ENCODE results near the gene EME2.

Gene EME2

DNA sequence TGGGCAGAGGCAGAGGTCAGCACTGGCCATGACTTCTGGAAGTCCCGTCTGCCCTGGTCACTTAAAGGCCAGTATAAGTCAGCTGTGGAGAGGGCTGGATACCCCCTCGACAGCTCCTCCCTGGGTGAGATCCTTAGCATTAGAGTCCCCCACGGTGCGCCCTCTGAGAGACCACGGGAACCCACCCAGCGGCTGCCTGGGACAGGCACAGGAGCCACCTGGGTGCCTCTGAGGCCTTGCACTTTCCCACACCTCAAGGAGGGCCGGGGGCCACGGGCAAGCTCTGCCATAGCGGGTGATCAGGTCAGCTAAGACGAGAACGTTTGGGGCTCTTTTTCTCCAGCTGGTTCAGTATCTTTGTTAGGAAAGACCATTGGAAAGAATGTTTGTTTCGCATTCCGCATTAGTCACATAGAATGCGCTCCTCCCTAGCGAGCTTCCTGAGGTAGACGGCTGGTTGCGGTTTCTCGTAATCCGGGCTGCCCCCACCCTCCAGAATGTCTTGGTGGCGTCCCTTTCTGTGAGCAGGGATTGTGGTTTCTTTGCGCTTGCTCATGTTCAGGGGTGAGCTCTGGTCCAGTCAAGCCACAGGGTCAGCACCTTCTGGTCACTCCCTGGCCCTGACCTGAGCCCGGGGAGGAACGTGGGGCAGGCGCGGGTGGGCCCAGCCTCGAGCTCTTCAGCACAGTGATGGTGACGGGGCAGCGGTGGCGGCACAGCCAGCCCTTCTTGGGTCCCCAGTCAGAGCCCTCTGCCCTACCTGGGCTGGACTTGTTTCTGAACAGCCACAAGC, 26.5 kb upstream of the EME2 start:
- no peak for DNase-seq (ENCODE audit: low read depth)

DNA sequence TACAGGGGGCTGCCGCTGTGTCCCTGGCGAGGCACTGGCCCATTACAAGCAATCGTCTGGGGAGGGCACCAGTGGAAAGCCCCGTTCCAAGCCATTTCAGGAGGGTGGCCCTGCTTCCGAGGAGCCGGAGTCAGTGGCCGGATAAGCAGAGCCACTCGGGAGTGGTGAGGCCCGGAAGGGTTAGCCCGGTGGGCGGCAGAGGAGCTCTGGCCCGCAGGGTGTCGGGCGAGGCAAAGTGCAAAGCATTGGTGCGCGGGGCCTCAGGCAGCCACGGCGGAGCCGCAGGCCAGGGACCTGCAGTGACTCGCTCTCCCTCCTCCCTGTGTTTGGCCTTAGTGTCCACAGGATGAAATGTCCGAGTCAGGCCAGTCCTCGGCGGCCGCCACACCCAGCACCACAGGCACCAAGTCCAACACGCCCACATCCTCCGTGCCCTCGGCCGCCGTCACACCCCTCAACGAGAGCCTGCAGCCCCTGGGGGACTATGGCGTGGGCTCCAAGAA, 25.9 kb upstream of the EME2 start:
- DNase-seq (ENCODE audit: low read depth): no peak

- no peak for DNase-seq (ENCODE audit: low read depth)
Observed at GRCh38 chr16:1747934-1748333, 24.7 kb upstream of the EME2 start.

DNA sequence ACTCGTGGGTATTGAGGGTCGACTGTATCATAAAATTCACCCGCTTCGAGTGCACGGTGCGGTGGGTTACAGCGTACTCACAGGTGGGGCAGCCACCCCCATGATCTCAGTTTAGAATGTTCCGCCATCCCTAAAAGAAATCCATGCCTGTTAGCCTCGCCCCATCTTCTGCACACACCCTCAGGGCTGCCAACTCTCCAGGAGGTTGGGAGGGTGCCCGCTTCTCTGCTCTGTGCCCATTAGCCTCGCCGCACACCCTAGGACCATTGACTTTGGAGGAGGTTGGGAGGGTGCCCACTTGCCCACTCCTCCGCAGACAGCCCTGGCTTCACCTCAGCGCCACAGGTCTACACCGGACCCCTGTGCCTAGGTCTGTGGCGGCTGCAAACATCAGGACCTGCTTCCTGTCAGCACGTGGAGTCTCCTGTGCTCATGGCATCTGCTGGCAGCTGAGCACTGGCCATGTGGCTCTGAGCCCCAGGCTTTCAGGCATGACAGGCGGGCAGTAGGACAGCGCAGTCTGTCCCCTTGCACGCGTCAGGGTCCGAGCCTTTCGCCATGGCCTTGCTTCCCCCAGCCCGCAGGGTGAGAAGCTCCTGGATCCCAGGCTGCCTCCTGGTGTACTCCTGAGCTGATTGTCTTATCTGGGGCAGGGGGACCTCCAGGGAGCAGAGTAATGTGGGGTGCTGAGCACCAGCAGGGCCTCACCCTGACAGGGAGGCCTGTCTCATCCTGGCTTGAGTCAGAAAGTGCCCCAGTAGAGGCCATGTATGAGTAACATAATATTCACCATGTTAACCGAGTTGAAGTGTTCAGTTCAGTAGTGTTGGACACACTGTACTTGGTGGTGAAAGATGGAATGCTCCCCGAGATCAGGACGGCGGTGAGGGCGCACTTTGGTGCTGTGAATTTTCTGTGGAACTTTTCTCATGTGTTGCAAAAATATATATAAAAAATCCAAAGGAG, 23.2 kb upstream of the EME2 start:
- DNase-seq (ENCODE audit: low read depth): no peak

DNA sequence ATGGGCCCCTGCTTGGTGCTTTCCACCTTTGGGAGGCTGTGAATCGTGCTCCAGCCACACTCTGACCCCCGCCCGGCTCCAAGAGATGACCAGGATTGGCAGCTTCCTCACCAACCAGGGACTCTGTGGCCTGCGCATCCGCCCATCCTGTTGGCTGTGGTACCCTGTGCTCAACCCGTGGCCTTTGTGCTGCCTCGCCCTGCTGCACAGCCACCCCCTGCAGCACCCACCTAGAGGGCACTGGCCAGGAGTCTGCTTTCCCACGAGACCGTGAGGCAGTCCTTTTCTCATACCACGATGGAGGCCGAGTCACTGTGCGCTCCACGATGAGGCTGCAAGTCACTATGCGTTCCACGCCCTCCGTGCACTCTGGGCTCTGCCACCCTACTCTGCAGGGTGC, 20.7 kb upstream of the EME2 start:
- no peak for DNase-seq (ENCODE audit: low read depth)

GRCh38 chr16:1752853-1753252, 19.8 kb upstream of the EME2 start:
- DNase-seq (ENCODE audit: low read depth): no peak

DNA sequence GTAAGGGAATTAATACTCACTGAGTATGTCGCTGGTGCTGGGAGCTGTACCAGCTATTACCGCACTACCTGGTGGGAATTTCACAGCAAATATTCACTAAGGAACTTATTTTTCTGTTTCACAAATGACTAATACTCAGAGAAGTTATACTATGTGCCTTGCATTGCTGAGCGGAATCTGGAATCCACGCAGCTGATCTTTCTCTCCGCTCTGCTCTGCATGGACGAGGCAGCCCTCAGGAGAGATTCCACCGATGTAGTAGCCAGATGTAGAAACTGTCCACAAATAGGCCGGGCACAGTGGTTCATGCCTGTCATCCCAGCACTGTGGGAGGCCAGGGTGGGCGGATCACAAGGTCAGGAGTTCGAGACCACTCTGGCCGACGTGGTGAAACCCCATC, 18.4 kb upstream of the EME2 start:
- DNase-seq (ENCODE audit: low read depth): no peak

DNA sequence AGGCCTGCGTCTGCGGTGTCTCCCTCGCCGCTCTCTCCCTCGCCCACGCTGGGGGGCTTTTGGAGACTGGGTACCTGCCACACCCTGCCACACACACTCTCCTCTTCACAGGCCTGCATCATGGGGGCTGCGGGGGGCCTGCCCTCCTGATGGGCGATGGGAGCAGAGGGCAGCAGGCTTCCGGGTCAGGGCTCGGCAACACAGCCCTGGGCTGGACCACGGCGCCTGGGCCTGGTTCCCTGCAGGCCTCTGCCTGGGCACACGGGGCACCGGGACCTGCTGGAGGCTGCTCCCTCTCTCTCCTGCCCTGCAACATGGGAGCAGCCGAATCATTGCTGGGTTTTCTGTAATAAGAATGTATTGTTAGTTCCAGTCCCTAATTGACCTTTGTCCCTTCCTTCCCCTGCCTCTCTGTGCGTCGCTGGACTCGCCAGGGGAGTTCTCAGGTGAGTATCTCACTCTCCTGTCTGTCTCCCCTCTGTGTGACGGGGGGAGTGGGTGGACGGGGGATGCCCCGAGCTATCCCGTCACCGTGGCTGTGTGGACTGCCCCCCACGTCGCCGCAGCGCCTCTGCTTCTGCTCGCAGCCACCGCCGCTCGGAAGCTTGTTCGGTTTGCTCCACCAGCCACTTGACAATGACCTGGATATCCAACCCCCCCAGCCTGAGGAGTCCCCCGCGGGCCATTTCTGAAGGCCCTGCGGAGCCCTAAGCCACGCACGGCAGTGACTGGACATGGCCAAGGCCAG, 14.7 kb upstream of the EME2 start:
- DNase-seq (ENCODE audit: low read depth): no peak

DNA sequence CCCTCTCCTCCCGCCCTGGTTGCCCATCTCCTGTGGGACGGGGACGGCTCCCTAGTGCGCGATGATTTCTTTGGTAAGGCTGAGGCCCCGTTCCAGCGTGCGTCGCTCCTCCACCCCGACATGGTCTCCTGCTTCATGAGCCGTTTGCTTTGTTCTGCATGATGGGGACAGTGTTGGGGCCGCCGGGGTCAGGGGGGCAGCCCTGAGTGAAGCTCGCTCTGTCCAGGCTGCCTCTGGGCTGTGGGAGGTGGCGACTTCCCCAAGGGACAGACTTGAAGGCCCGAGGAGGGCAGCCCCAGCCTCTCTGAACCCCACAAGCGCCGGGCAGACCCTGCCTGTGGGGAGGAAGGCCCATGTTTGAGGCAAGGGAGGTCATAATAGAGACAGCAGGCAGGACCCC, 13.7 kb upstream of the EME2 start:
- no peak for DNase-seq (ENCODE audit: low read depth)

DNA sequence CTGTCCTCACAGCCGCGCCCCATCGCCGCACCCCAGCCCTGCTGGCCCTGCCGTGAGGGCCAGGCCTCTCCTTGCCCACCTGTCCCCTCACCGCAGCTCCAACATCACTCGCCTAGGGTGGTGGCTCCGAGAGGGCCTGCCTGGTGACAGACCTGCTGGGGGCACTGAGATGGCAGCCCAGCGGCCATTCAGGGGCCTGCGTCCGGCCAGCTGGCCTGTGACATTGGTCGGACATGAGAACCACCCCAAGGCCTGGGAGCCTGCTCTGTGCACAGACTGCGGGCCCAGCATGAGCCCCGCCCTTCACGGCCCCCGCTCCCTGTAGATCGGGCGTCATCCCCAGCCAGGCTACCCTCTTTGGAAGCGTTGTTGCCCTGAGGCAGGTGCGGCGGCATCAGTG, 13.1 kb upstream of the EME2 start:
- DNase-seq (ENCODE audit: low read depth): no peak

- no peak for DNase-seq (ENCODE audit: low read depth)
Observed at GRCh38 chr16:1760911-1761310, 11.7 kb upstream of the EME2 start.

DNA sequence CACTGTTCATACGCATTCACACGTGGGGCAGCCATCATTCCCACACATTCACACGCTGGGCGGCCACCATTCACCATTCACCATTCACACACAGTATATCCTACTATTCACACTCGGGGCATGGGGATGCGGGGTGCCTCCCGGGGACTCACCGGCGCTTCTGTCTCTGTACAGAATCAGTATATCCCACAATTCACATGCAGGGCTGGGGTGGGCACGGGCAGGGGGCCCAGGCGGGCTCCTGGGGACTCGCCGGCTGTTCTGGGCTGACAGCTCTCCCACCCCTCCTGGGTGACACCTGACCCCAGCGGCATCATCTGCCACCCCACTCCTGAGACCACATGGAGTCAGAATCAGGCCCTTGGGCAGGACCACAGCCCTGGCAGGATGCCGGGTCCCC, 10.9 kb upstream of the EME2 start:
- DNase-seq (ENCODE audit: low read depth): no peak

DNA sequence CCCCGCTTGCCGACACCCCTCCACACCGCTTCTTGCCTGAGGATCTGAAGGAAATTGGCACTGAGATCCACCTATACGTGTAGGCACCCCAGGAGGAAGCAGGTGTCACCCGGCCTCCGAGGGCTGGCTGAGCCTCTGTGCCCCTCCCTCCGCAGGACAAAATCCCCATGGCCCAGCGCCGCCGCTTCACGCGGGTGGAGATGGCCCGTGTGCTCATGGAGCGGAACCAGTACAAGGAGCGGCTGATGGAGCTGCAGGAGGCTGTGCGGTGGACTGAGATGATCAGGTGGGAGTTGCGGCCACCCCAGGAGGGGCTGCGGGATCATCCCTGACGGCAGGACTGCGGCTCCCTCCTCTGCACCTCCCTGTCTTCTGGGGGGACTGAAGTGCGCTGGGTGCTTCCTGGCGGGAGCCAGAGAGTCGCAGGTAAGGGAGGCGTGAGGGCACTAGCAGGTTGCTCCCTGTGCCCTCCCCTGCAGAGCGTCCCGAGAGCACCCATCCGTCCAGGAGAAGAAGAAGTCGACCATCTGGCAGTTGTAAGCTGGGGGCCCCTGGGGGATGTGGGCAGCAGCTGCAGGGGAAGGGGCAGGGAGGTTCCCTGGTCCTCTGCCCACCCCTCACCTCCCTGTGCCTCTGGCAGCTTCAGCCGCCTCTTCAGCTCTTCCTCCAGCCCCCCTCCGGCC, 10.3 kb upstream of the EME2 start:
- no peak for DNase-seq (ENCODE audit: low read depth)

DNA sequence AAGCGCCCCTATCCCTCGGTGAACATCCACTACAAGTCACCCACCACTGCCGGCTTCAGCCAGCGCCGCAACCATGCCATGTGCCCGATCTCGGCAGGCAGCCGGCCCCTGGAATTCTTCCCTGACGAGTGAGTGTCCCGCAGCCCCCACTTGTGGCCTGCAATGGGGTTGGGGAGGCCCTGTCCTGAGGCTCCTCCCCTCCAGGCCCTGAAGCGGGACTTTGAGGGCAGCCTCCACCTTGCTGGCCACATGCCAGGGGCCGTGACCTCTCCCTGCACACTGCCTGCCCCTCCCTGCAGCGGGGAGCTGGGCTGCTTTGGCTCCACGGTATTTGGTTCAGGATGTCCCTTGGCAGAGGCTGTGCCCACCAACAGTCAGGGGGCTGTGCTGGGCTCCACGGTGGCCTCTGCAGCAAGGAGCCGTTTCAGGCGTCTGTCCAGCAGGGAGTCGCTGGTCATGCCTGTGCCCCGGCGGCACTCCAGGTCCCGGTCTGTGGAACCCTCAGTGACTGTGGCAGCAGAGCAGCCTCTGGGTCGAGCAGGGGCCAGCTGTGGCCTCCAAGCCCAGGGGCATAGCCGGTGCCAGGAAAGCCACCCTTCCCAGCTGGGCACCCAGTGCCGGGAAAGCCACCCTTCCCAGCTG, 9.6 kb upstream of the EME2 start:
- no peak for DNase-seq (ENCODE audit: low read depth)

GRCh38 chr16:1763521-1764511, 8.8 kb upstream of the EME2 start:
- DNase-seq (ENCODE audit: low read depth): no peak

DNA sequence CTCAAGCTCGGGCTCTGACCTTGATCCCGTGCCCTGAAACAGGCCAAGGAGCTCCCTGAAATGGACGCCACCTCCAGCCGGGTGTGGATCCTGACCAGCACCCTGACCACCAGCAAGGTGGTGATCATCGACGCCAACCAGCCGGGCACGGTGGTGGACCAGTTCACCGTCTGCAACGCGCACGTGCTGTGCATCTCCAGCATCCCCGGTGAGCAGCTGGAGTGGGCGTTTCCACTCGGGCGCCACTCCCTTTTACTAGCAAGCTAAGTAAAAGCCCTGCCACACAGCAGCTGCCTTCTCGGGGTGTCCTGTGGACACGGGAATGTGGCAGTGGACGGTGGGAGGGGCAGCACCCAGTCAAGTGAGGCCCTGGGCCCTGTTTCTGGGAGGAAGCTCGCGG, 7.6 kb upstream of the EME2 start:
- no peak for DNase-seq (ENCODE audit: low read depth)

DNA sequence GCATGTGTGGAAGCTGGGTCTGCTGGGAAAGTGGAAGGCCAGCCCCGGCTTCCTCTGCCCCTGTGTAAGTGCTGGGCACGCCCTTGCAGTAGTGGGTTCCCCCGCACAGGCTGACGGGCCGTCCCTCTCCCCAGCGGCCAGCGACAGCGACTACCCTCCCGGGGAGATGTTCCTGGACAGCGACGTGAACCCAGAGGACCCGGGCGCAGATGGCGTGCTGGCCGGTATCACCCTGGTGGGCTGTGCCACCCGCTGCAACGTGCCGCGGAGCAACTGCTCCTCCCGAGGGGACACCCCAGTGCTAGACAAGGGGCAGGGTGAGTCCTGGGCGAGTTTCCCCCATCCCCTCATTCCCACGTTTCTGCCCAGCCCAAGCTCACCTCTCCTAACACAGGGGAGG, 6.8 kb upstream of the EME2 start:
- DNase-seq (ENCODE audit: low read depth): no peak

GRCh38 chr16:1766231-1766630, 6.4 kb upstream of the EME2 start:
- DNase-seq (ENCODE audit: low read depth): no peak

DNA sequence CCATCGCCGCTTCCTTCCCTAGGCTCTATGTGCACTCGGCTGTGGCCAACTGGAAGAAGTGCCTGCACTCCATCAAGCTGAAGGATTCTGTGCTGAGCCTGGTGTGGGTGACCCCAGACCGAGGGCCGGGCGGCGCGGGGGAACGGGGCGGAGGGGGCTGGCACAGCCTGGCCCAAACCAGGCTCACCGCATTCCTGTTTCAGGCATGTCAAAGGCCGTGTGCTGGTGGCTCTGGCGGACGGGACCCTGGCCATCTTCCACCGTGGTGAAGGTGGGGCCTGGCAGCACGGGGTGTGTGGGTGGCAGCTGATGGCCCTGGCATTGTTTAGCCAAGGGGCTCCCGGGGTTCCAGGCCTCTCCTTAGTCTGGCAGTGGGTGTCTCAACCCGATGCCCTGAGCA, 5.9 kb upstream of the EME2 start:
- no peak for DNase-seq (ENCODE audit: low read depth)
